Adrenal gland (tissue), 5 donors: Measurements from ENCODE around the gene TXN2.

Experiments
- POLR2A ChIP-seq, 2 donors: fragments of 450-650 bp; IDR thresholded peaks; one replicate each; pipeline ENCODE4 v1.6.1; 2017; ENCODE audit warnings: antibody characterized with exemption in 2 of 2, mild to moderate bottlenecking in 2 of 2, moderate library complexity in 1 of 2
- TF ChIP-seq, protein P1 (sequence below), 6 experiments: fragments of 450-650 bp in 4 of 6; fragments of 200-600 bp in 2 of 6; sonication (generic) in 1 of 6; IDR thresholded peaks; 1 replicate in 5 of 6; 2 replicates in 1 of 6; pipeline versions ENCODE4 v1.5.1 to v1.8.0; 2016 to 2021; ENCODE audit warnings: antibody characterized with exemption in 6 of 6, mild to moderate bottlenecking in 2 of 6, moderate library complexity in 1 of 6
- donor health status: DM: no; HTN: no; CAD: no.

DNA sequence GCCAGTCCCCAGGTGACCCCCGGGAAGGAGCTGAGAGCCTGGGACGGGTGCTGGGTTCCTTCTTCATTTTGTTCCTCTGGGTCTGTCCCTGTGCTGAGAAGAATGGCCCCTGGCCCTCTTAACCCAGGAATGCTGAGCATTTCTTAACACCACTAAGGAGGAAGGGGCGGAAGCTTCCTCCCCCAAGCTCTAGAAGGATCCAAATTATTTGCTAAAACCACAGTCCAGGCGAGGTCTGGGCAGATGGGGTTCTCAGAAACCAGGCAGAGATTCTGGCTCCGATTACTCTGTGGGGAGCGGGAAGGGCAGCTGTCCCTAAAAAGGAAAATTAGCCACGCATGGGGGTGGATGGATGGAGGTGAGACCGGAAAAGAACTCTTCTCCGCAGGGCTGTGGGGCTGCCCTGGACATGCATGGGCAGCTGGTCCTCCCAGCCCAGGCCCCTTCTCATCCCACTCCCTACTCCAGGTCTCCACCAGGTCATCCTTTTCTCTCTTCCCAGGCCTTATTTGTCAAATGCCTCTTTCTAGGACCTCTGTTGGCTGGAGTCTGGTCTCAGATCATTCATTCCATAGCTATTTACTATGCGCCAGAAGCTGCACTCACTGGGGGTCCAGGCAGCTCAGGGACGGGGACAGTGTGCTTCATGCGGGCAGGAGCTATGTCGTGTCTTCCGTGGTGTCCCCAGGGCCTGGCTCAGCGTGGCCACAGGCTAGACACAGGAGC is 48.7 kb downstream of the TXN2 start:
- TF ChIP-seq, protein P1, sequence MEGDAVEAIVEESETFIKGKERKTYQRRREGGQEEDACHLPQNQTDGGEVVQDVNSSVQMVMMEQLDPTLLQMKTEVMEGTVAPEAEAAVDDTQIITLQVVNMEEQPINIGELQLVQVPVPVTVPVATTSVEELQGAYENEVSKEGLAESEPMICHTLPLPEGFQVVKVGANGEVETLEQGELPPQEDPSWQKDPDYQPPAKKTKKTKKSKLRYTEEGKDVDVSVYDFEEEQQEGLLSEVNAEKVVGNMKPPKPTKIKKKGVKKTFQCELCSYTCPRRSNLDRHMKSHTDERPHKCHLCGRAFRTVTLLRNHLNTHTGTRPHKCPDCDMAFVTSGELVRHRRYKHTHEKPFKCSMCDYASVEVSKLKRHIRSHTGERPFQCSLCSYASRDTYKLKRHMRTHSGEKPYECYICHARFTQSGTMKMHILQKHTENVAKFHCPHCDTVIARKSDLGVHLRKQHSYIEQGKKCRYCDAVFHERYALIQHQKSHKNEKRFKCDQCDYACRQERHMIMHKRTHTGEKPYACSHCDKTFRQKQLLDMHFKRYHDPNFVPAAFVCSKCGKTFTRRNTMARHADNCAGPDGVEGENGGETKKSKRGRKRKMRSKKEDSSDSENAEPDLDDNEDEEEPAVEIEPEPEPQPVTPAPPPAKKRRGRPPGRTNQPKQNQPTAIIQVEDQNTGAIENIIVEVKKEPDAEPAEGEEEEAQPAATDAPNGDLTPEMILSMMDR (IDR thresholded peaks at IDR 0.05) = no peak
- TF ChIP-seq POLR2A (IDR thresholded peaks at IDR 0.05) = no peak
